Brain microvascular endothelial cell (primary cell): ENCODE measurements around the gene HP1BP3.
"Not testable (repeated sequence)": the region's sequence is repeated elsewhere in the genome, so short reads cannot be mapped to it uniquely, and the experiment has no call there.

ENCODE experiments used
- DNase-seq: peaks from one replicate; pipeline ENCODE4 v3.0.0-alpha.2; 2020
- H3K27ac ChIP-seq: fragments of 250-450 bp; sonication (Bioruptor Pico); 2 replicates; pipeline ENCODE4 v1.5.1; 2020; ENCODE audit warnings: mild to moderate bottlenecking, moderate library complexity
- H3K27me3 ChIP-seq: fragments of 250-450 bp; sonication (Bioruptor Pico); replicated peaks from 2 replicates; pipeline ENCODE4 v1.5.1; 2020; ENCODE audit warnings: mild to moderate bottlenecking
- H3K36me3 ChIP-seq: fragments of 250-450 bp; sonication (Bioruptor Pico); replicated peaks from 2 replicates; pipeline ENCODE4 v1.5.1; 2020; ENCODE audit warnings: mild to moderate bottlenecking
- H3K4me3 ChIP-seq: 2 replicates; pipeline ENCODE4 v1.5.1; 2011; ENCODE audit warnings: low read depth, mild to moderate bottlenecking, control low read depth, low read length, moderate library complexity
- in situ Hi-C: cut with HindIII; loops from 2 replicates; pipeline ENCODE4 v1.10.0; 2017; ENCODE audit warnings: low sequenced_read_pairs, low pct_ligation_motif_present
- TF ChIP-seq, protein P1 (sequence below): IDR thresholded peaks from 2 replicates; pipeline ENCODE4 v1.5.1; 2011; ENCODE audit warnings: low read depth, mild to moderate bottlenecking, moderate library complexity, low read length, control low read depth, inconsistent platforms; ENCODE audit errors: missing control alignments

Gene HP1BP3

GRCh38 chr1:20719871-20720620, 67.1 kb downstream of the HP1BP3 start:
- in situ Hi-C loops: no loop called here
- no peaks in the 10 kb centered on the region for H3K27me3 ChIP-seq
- H3K27ac ChIP-seq: no peak overlapping the region
- TF ChIP-seq, protein P1, sequence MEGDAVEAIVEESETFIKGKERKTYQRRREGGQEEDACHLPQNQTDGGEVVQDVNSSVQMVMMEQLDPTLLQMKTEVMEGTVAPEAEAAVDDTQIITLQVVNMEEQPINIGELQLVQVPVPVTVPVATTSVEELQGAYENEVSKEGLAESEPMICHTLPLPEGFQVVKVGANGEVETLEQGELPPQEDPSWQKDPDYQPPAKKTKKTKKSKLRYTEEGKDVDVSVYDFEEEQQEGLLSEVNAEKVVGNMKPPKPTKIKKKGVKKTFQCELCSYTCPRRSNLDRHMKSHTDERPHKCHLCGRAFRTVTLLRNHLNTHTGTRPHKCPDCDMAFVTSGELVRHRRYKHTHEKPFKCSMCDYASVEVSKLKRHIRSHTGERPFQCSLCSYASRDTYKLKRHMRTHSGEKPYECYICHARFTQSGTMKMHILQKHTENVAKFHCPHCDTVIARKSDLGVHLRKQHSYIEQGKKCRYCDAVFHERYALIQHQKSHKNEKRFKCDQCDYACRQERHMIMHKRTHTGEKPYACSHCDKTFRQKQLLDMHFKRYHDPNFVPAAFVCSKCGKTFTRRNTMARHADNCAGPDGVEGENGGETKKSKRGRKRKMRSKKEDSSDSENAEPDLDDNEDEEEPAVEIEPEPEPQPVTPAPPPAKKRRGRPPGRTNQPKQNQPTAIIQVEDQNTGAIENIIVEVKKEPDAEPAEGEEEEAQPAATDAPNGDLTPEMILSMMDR: no peak
- no peak overlapping the region for H3K4me3 ChIP-seq
- DNase-seq: no peak
- H3K36me3 ChIP-seq: no peaks in the 10 kb centered on the region

DNA sequence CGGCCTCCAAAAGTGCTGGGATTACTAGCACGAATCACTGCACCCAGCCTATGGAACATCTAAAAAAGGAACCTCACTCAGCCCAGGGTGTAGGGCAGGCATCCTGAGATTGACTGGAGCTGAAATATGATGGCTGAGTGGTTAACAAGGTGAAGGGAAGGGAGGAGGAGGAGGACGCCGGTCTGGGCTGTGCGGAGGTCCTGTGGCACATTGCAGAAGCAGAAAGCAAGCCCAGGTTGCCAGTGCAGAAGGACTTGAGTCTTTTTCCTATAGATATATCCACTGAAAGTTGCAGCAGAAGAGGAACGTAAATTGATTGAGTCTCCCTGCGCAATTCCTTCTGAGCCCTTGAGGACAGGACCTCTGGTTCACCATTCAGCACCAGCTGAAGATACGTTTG, 67.8 kb downstream of the HP1BP3 start:
- H3K27ac ChIP-seq: no peak overlapping the region
- in situ Hi-C loops: no loop called here
- H3K36me3 ChIP-seq: no peaks in the 10 kb centered on the region
- TF ChIP-seq, protein P1: no peak
- no peaks in the 10 kb centered on the region for H3K27me3 ChIP-seq
- no peak overlapping the region for H3K4me3 ChIP-seq
- no peak for DNase-seq

DNA sequence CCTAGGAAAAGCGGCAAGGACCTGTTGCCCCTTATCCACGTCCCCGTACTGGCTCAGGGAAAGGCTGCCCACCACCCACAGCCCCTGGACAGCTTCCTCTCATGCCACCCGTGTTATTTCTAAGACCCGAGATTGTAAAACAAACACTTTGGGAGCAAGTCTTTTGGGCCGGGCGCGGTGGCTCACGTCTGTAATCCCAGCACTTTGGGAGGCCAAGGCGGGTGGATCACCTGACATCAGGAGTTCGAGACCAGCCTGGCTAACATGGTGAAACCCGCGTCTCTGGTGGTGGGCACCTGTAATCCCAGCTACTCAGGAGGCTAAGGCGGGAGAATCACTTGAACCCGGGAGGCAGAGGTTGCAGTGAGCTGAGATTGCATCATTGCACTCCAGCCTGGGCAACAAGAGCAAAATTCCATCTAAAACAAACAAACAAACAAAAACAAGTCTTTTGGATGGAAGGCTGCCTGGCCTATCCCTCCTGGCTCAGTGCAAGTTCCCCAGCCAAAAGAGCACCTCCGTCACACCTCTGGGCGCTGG, 68.7 kb downstream of the HP1BP3 start:
- H3K27ac ChIP-seq, H3K4me3 ChIP-seq, in situ Hi-C loops: not testable (repeated sequence)

DNA sequence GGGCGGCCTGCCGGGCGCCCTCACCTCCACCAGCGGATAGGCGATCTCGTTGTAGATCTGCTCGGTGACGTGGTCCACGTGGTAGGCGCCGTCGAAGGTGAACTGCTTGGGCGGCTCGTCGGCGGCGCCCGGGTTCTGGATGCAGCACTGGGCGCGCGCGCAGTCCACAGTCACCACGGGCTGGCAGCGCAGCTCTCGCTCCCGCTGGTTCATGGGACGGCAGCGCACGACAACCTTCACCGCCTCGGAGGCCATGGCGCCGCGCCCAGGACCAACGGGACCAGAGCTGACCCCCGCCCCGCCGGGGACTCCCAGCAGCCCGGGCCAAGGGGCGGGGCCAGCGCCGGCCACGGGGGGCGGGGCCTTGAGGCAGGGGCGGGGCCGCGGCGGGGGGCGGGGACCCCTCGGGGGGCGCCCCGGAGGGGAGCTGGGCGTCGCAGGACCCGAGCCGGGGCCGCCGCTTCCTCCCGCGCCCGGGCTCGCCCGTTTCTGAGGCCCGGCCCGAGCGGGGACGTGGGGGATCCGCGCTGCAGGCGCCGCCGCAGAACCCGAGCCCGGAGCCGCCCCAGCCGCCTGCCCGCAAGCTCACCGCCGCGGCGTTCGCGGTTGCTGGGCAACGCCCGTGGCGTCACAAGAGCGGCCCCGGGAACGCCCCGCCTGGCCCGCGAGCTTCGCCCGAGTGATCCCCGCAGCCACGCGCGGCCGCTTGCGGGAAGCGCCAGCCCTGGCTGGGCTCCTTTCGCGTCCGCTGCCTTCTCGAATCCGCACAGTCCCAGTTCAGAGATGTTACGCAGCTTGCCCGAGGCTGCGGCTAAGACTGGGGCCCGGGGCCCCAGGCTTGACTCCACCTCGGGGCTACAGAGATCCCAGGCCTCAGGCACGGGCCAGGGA, 69.4 kb downstream of the HP1BP3 start, which contains the start of gene KIF17:
Gene KIF17 (minus strand): TSS at position 556 of the 891 bp plus-strand sequence. CDS start 301 bp downstream, at position 255.
- Histone ChIP-seq H3K27me3 (no peaks in the 10 kb centered on the region), H3K36me3 (no peaks in the 10 kb centered on the region), H3K27ac (no peak within 1 kb of the TSS), H3K4me3 (peak within 1 kb of the TSS; percentile 41)
- TF ChIP-seq, protein P1: no peak
- in situ Hi-C loops: no loop called here
- DNase-seq: peak; percentile 56

More for the DNA sequence above, 68.7 kb downstream of the HP1BP3 start:
- H3K36me3 ChIP-seq, DNase-seq, H3K27me3 ChIP-seq: not testable (repeated sequence)

- no peak overlapping the region for H3K27ac ChIP-seq
- DNase-seq: no peak
- TF ChIP-seq, protein P1: no peak
- no peaks in the 10 kb centered on the region for H3K27me3 ChIP-seq
- no peaks in the 10 kb centered on the region for H3K36me3 ChIP-seq
- no peak overlapping the region for H3K4me3 ChIP-seq
- in situ Hi-C loops: no loop called here
Measured at GRCh38 chr1:20716232-20716631, 70.9 kb downstream of the HP1BP3 start.

- no peaks in the 10 kb centered on the region for H3K27me3 ChIP-seq
- TF ChIP-seq, protein P1: no peak
- no peak for DNase-seq
- no peak overlapping the region for H3K27ac ChIP-seq
- in situ Hi-C loops: no loop called here
- no peak overlapping the region for H3K4me3 ChIP-seq
- H3K36me3 ChIP-seq: no peaks in the 10 kb centered on the region
Measured at GRCh38 chr1:20715406-20715805, 71.7 kb downstream of the HP1BP3 start.
